IPS DF 4.7 (cell line): Measurements from ENCODE around the gene SRPK2.

Source experiments
- DNase-seq: peaks from one replicate; pipeline ENCODE4 v3.0.0-alpha.2; 2013; ENCODE audit warnings: low spot score; ENCODE audit errors: extremely low read depth

Gene SRPK2

GRCh38 chr7:105101864-105102263, 286.9 kb downstream of the SRPK2 start:
- no peak for DNase-seq

GRCh38 chr7:105098863-105099515, 289.7 kb downstream of the SRPK2 start:
- no peak for DNase-seq

GRCh38 chr7:105097619-105098018, 291.1 kb downstream of the SRPK2 start:
- DNase-seq, result no peak

GRCh38 chr7:105096306-105096705, 292.4 kb downstream of the SRPK2 start:
- no peak for DNase-seq

- no peak for DNase-seq
Observed at GRCh38 chr7:105094966-105095365, 293.8 kb downstream of the SRPK2 start.

GRCh38 chr7:105088456-105088855, 300.3 kb downstream of the SRPK2 start:
- DNase-seq, result no peak

- DNase-seq, result no peak
Observed at GRCh38 chr7:105087981-105088380, 300.7 kb downstream of the SRPK2 start.

- DNase-seq, result no peak
Observed at GRCh38 chr7:105086850-105087249, 301.9 kb downstream of the SRPK2 start.

- no peak for DNase-seq
Observed at GRCh38 chr7:105084581-105084980, 304.1 kb downstream of the SRPK2 start.

GRCh38 chr7:105079348-105079747, 309.4 kb downstream of the SRPK2 start:
- no peak for DNase-seq

- DNase-seq, result no peak
Observed at GRCh38 chr7:105073143-105073542, 315.6 kb downstream of the SRPK2 start.

- no peak for DNase-seq
Observed at GRCh38 chr7:105068886-105069285, 319.8 kb downstream of the SRPK2 start.

GRCh38 chr7:105067691-105068090, 321.0 kb downstream of the SRPK2 start:
- no peak for DNase-seq
